Vagina (tissue), 2 donors: ENCODE data around the gene CST9. TPM values are rescaled to one million over a fixed set of nuclear protein-coding genes. Genes with fewer than 3 reads are reported as not detected.

Experiments
- DNase-seq, 2 donors: peaks; one replicate each; pipeline ENCODE4 v3.0.0-alpha.2; 2017; ENCODE audit errors: extremely low spot score in 2 of 2
- H3K27ac ChIP-seq: fragments of 200-600 bp; sonication (generic); one replicate; pipeline ENCODE4 v1.5.1; 2019
- H3K27me3 ChIP-seq: fragments of 200-600 bp; sonication (generic); one replicate; pipeline ENCODE4 v1.5.1; 2019
- H3K36me3 ChIP-seq, 2 donors: fragments of 200-600 bp; sonication (generic); one replicate each; pipeline ENCODE4 v1.5.1; 2017 to 2019
- H3K4me1 ChIP-seq: fragments of 200-600 bp; sonication (generic); one replicate; pipeline ENCODE4 v1.5.1; 2019
- H3K4me3 ChIP-seq, 2 donors: fragments of 200-600 bp; sonication (generic); 1 replicate in 1 of 2; 2 replicates in 1 of 2; pipeline ENCODE4 v1.5.1; 2016 to 2019
- H3K9me3 ChIP-seq: fragments of 200-600 bp; sonication (generic); one replicate; pipeline ENCODE4 v1.5.1; 2019
- CTCF ChIP-seq, 3 experiments: fragments of 450-650 bp in 2 of 3; fragments of 200-600 bp in 1 of 3; sonication (generic) in 1 of 3; IDR thresholded peaks; one replicate each; pipeline ENCODE4 v1.5.1; 2017 to 2019; ENCODE audit warnings: antibody characterized with exemption in 3 of 3, mild to moderate bottlenecking in 2 of 3, moderate library complexity in 2 of 3
- POLR2A ChIP-seq, 2 donors: fragments of 450-650 bp; IDR thresholded peaks; one replicate each; pipeline ENCODE4 v1.6.1; 2017; ENCODE audit warnings: antibody characterized with exemption in 2 of 2, mild to moderate bottlenecking in 2 of 2, moderate library complexity in 2 of 2
- POLR2AphosphoS5 ChIP-seq, 2 donors: sonication (generic); formaldehyde crosslinking; IDR thresholded peaks; one replicate each; pipeline ENCODE4 v1.9.0; 2017; ENCODE audit warnings: antibody characterized with exemption in 2 of 2, mild to moderate bottlenecking in 2 of 2, low read depth in 1 of 2; ENCODE audit not compliant: insufficient read depth in 1 of 2
- intact Hi-C: fragments of 100-400 bp; cut with DNase I; formaldehyde crosslinking; loops from one replicate; pipeline ENCODE4 v1.15.1; 2023
- total RNA-seq: library from RNA; depleted of rRNA; stranded (reverse); fragments of >200 nt; gene quantifications from one replicate; pipeline ENCODE4 v1.2.3, GENCODE V29; 2016

CST9 gene
- total RNA-seq, 1 donor from 2014 or later: not detected

- Histone ChIP-seq H3K4me1 (no peaks in the 10 kb centered on the region), H3K27me3 (no peaks in the 10 kb centered on the region), H3K9me3 (no peaks in the 10 kb centered on the region), H3K27ac (no peak overlapping the region), H3K36me3 (no peaks in the 10 kb centered on the region), H3K4me3 (no peak overlapping the region)
- TF ChIP-seq POLR2AphosphoS5 (IDR thresholded peaks at IDR 0.05; ENCODE audit: insufficient read depth in 1 of 2, low read depth in 1 of 2): no peak
- TF ChIP-seq POLR2A (IDR thresholded peaks at IDR 0.05): no peak
- TF ChIP-seq CTCF (IDR thresholded peaks at IDR 0.05): no peak
- DNase-seq: no peak
- intact Hi-C loops: no loop called here
Observed at GRCh38 chr20:23574977-23575376, 30.7 kb downstream of the CST9 start.

GRCh38 chr20:23570178-23570760 lies 35.4 kb downstream of the CST9 start:
- intact Hi-C loops: no loop called here
- Histone ChIP-seq H3K4me3 (no peak overlapping the region), H3K4me1 (no peaks in the 10 kb centered on the region), H3K27me3 (no peaks in the 10 kb centered on the region), H3K27ac (no peak overlapping the region), H3K36me3 (no peaks in the 10 kb centered on the region), H3K9me3 (no peaks in the 10 kb centered on the region)
- TF ChIP-seq POLR2AphosphoS5 (IDR thresholded peaks at IDR 0.05; ENCODE audit: insufficient read depth in 1 of 2, low read depth in 1 of 2) (no peak), POLR2A (IDR thresholded peaks at IDR 0.05) (no peak), CTCF (IDR thresholded peaks at IDR 0.05) (no peak)
- no peak for DNase-seq

- H3K27ac ChIP-seq: no peak overlapping the region
- DNase-seq: no peak
- H3K9me3 ChIP-seq: no peaks in the 10 kb centered on the region
- no peaks in the 10 kb centered on the region for H3K4me1 ChIP-seq
- no peaks in the 10 kb centered on the region for H3K36me3 ChIP-seq
- TF ChIP-seq POLR2A (IDR thresholded peaks at IDR 0.05) (no peak), CTCF (IDR thresholded peaks at IDR 0.05) (no peak), POLR2AphosphoS5 (IDR thresholded peaks at IDR 0.05; ENCODE audit: insufficient read depth in 1 of 2, low read depth in 1 of 2) (no peak)
- H3K27me3 ChIP-seq: no peaks in the 10 kb centered on the region
- H3K4me3 ChIP-seq: no peak overlapping the region
- intact Hi-C loops: no loop called here
Observed at GRCh38 chr20:23569570-23569969, 36.1 kb downstream of the CST9 start.

- no peak for DNase-seq
- TF ChIP-seq POLR2A (IDR thresholded peaks at IDR 0.05): no peak
- TF ChIP-seq CTCF (IDR thresholded peaks at IDR 0.05): no peak
- TF ChIP-seq POLR2AphosphoS5 (IDR thresholded peaks at IDR 0.05; ENCODE audit: insufficient read depth in 1 of 2, low read depth in 1 of 2): no peak
- no peaks in the 10 kb centered on the region for H3K4me1 ChIP-seq
- H3K27ac ChIP-seq: no peak overlapping the region
- H3K4me3 ChIP-seq: no peak overlapping the region
- no peaks in the 10 kb centered on the region for H3K27me3 ChIP-seq
- H3K36me3 ChIP-seq: no peaks in the 10 kb centered on the region
- no peaks in the 10 kb centered on the region for H3K9me3 ChIP-seq
- intact Hi-C loops: no loop called here
Observed at GRCh38 chr20:23568971-23569330, 36.8 kb downstream of the CST9 start.

GRCh38 chr20:23568320-23568970 lies 37.3 kb downstream of the CST9 start, which contains the start of gene CST9L:
Gene CST9L, minus strand, starts transcription at chr20:23568484. Its CDS starts 34 bp downstream, at chr20:23568450.
- no peaks in the 10 kb centered on the region for H3K36me3 ChIP-seq
- H3K4me1 ChIP-seq: no peaks in the 10 kb centered on the region
- H3K27ac ChIP-seq: no peak within 1 kb of the TSS
- TF ChIP-seq POLR2AphosphoS5 (IDR thresholded peaks at IDR 0.05; ENCODE audit: insufficient read depth in 1 of 2, low read depth in 1 of 2): no peak
- TF ChIP-seq CTCF (IDR thresholded peaks at IDR 0.05): no peak
- TF ChIP-seq POLR2A (IDR thresholded peaks at IDR 0.05): no peak
- intact Hi-C loops: no loop called here
- no peaks in the 10 kb centered on the region for H3K9me3 ChIP-seq
- DNase-seq: no peak
- no peak within 1 kb of the TSS for H3K4me3 ChIP-seq
- H3K27me3 ChIP-seq: no peaks in the 10 kb centered on the region
